Middle frontal gyrus (tissue), 1 donor: ENCODE results near the gene LCORL.
"Not testable (repeated sequence)": the region's sequence is repeated elsewhere in the genome, so short reads cannot be mapped to it uniquely, and the experiment has no call there.

Experiments used
- DNase-seq: peaks from one replicate; pipeline ENCODE4 v3.0.0-alpha.2; 2015; ENCODE audit warnings: low spot score; ENCODE audit errors: extremely low spot score

Gene LCORL

DNA sequence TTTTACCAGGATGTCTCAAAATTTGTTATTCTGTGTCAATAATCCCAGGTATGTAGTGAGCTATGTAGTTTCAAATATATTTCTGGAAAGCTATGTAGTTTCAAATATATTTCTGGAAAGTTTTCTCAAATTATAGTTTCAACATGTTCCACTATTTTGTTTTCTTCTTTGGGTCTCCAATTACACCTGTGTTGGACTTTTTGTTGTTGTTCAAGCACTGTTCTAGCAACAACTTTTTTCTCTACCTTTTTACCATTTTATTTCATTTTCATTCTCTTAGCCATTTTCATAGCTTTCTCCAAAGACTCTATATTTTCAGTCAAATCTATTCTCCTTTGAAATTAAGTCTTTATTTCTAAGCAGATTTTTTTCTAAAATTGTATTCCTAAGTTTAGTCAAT is 88.4 kb downstream of the LCORL start:
- no peak for DNase-seq

DNA sequence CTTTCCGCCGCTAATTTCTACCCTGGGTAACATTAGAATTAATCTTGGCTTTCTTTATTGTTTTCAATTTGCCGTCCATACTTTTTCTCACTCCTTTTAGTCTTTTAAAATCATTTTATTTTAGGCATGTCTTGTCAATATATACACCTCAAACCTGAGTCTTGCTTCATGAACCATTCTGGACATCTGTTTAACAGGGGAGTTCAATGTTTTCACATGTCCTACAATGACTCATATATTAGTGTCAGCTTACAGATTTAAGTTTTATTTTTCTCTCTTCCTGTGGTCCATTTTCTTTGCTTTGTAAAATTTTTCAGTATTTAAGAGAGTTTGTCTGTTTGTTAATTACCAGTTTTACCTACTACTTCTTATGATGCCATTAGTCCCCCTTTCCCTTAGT is 89.5 kb downstream of the LCORL start:
- no peak for DNase-seq

DNA sequence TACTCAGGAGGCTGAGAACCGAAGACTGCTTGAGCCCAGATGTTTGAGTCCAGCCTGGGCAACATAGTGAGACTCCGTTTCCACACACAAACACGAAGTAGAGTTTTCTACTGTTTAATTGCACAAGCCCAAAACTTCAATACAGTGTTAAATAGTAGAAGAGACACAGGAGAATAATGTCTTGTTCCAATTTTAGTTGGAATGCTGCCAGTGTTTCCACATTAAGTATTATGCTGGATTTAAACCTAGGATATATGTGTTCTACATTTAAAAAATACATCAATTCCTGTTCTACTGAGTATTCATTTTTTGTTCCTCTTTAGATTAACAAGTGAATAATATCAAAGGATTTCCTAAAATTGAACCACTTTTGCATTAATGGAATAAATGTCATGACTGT is 91.3 kb downstream of the LCORL start:
- no peak for DNase-seq

GRCh38 chr4:17924189-17924588 is 97.4 kb downstream of the LCORL start:
- DNase-seq = no peak

DNA sequence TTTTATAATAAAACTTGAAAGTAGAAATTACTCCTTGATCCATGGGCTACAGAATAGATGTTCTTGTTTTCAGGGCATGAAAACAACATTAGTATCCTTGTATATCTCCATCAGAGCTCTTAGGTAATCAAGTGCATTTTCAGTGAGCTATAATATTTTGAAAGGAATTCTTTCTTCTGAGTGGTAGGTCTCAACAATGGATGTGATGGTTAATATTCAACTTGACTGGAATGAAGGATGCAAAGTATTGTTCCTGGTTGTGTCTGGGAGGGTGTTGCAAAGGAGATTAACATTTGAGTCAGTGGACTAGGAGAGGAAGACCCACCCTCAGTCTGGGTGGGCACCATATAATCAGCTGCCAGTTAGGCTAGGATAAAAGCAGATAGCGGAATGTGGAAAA is 100.1 kb downstream of the LCORL start:
- no peak for DNase-seq

DNA sequence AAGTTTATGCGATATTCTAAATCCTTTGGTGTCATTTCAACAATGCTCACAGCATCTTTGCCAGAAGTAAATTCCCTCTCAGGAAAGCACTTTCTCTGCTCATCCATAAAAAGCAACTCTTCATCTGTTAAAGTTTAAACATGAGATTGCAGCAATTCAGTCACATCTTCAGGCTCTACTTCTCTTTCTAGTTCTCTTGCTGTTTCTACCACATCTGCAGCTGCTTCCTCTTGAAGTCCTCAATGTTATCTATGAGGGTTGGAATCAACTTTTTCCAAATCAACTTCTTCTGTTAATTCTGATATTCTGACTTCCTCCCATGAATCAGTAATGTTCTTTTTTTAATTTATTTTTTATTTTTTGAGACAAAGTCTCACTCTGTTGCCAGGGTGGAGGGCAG is 100.9 kb downstream of the LCORL start:
- DNase-seq = no peak

GRCh38 chr4:17915439-17915838 is 106.1 kb downstream of the LCORL start:
- DNase-seq = no peak

DNA sequence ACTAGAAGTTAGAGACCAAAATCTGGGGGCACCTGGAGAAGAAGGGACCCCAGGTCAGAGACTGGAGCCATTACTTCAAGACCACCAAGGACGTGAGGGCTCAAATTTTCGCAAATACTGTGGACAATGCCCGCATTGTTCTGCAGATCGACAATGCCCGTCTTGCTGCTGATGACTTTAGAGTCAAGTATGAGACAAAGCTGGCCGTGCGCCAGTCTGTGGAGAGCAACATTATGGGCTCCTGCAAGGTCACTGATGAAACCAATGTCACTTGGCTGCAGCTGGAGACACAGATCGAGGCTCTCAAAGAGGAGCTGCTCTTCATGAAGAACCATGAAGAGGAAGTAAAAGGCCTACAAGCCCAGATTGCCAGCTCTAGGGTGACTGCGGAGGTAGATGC is 109.5 kb downstream of the LCORL start:
- DNase-seq = no peak

DNA sequence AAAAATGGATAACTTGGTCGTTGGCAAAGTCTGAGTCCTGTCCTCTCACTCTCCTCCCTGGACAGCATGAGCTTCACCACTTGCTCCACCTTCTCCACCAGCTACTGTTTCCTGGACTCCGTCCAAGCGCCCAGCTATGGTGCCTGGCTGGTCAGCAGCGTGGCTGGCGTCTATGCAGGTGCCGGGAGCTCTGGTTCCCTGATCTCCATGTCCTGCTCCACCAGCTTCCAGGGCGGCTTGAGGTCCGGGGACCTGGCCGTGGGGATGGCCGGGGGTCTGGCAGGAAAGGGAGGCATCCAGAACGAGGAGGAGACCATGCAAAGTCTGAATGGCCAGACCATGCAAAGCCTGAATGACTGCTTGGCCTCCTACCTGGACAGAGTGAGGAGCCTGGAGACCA is 109.9 kb downstream of the LCORL start:
- no peak for DNase-seq

- no peak for DNase-seq
Observed at GRCh38 chr4:17898553-17899055, 123.0 kb downstream of the LCORL start.

DNA sequence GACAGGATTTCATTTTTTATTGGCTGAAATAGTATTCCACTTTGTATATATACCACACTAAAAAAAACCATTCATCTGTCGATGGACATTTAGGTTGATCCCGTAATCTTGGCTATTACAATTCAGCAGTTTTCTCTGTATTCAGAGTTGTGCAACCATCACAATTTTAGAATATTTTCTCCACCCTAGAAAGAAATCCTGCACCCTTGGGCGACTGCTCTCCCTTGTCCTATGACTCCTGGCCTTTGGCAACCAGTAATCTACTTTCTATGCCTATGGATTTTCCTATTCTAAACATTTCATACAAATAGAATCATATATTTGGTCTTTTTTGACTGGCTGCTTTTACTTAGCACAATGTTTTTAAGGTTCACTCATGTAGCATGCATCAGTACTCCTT is 126.1 kb downstream of the LCORL start:
- no peak for DNase-seq

DNA sequence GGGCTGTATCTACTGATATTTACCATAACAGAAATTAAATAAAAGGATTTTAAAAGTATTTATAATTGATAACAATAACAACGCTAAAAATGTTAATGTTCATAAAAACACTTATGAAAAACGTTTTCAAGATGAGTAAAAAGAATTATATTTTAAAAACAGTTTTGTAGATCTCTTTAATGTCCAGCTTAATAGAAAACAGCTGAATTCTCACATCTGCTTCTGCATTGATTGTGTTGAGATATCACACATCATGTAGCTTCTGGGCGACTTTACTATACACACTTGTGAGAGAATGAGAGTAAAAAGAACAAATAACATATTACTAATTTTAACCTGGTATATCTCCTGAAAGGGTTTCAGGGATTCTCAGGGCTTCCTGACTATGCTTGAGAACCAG is 127.1 kb downstream of the LCORL start:
- DNase-seq = no peak

- DNase-seq = no peak
Observed at GRCh38 chr4:17889692-17890091, 131.9 kb downstream of the LCORL start.

DNA sequence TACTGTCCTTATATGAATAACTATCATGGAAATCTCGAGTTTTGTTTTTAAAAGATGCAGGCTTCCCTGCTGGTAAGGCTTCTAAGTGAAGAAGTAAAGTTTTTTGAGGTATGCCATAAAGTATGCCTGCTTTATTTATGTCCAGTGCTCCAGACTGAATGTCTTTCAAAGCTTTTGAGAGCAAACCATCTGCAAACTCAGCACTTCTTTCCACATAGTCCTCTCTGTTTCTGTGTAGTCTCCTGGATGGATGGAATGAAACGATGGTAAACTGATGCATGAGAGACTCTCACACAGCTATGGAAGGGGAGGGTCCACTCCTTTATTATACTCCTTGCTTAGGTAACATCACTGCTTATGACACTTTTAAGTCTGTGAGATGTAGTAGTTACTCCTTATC is 137.0 kb downstream of the LCORL start:
- DNase-seq = no peak

DNA sequence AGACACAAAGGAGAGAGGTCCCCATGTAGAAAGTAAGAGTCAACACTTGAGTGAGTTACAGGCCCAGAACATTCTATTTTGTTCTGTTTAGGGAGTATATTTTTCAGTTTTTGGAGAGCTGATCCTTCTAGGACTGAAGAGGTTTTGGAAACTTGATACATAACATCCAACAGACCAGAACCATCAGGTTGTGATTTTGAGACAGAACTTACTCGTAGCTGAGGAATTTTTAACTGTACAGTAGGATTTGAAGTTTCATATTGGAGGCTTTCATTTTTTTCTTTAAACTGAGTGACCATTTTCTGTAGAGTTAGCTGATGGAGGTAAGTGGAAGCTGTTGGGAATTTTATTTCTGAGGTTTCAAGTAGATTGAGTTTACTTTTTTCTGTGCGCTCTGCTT is 137.5 kb downstream of the LCORL start:
- no peak for DNase-seq

- no peak for DNase-seq
Observed at GRCh38 chr4:17877661-17878060, 143.9 kb downstream of the LCORL start.

DNA sequence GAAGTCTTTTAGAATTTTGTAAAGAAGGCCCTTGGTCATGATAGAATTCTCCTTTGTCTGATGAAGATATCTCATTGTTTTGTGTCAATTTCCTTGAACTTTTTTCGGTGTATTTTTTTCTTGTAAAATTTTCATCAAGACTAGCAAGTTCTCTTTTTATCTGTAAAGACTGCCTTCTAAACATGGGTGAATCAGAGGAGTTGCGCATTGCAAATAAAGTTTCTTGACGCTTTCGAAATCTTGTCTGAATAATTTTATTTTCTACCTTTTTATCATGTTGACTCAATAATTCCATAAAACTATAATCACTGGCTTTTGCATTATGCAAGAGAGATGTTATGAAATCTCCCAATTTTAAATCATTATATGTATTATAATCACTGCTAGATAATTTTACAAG is 144.6 kb downstream of the LCORL start:
- no peak for DNase-seq

DNA sequence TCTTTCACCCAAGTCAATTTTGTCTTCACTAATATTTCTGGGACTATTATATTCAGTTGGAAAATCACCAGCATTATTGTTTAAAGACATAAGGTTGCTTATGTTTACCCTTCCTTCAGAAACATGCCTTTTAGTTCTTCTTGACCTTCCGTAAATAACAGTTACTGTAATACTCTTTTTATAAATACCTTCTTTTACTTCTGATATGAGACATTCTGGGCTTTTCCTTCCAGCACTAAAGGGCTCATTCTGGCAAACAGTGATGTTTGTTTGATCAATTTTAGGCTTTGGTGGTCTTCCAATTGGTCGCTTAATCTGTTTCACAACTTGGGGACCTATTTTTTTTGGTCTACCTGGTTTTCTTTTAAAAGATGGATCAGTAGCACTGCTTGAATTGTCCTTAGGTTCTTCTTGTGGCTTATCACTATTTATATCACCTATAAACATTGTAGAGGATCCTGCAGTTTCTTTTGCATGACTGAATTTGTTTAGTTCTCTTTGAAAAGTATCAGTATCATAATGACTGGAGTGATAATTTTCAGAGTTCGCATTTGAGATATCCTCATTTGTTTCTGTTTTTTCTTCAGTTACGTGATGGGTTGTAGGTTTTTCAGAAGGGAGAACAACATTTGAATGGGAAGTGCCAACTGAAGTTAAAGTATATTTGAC is 146.0 kb downstream of the LCORL start:
- DNase-seq = no peak

DNA sequence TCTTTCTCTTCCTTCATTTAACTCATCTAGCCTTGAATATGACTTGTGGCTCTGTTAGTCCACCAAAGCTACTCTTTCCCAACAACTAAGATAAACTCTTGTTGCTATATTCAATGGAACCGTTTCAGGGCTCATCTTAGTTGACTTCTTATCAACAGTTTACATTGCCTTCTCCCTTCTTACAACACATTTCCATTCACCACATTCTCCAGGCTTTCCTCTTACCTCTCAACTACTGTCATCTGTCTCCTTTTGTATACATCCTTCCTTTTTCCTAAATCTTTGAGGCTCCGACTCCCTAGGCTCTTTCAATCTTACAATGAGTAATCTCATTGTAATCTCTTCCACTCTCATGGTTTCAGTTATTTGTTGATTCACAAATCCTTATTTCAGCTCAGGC is 152.2 kb downstream of the LCORL start:
- DNase-seq = no peak

- no peak for DNase-seq
Observed at GRCh38 chr4:17867276-17867675, 154.3 kb downstream of the LCORL start.

GRCh38 chr4:17866810-17867209 is 154.7 kb downstream of the LCORL start:
- no peak for DNase-seq

DNA sequence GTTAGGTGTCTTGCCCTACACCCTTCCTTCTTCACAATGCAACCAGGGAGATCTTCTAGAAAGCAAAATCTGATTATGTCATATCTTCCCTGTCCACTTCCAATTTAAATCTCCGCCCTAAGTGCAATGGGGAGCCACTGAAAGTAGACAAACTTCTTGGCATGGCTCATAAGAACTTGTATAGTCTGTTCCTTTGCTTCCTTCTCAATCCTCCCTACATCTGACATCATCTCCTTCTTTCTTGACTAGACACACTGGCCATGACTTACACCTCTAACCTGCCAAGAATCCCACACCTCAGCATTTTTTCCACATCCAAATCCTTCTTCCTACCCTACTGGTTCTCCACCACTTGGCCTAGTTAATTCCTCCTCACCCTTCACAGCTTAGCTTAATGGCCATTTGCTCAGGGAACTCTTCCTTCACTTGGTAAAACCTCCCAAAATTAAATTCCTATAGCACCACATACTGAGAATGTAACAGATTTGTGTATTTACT is 155.6 kb downstream of the LCORL start:
- DNase-seq = no peak

DNA sequence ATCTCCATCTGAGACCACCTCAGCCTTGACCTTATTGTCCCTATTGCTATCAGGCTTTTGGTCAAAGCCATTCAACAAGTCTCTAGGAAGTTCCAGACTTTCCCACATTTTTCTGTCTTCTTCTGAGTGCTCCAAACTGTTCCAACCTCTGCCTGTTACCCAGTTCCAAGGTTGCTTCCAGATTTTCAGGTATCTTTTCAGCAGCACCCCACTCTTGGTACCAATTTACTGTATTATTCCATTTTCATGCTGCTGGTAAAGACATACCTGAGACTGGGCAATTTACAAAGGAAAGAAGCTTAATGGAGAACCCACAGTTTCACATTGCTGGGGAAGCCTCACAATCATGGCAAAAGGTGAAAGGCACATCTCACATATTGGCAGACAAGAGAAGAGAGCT is 159.6 kb downstream of the LCORL start:
- not testable (repeated sequence) for DNase-seq
